NCI-H1930 (cell line): ENCODE data around the gene TEKT5.
"Not testable (repeated sequence)": the region's sequence is repeated elsewhere in the genome, so short reads cannot be mapped to it uniquely, and the experiment has no call there.

Source experiments
- DNase-seq, 2 experiments: peaks; one replicate each; lab custom pipeline; 2025; lab: John Stamatoyannopoulos, UW

TEKT5 gene

DNA sequence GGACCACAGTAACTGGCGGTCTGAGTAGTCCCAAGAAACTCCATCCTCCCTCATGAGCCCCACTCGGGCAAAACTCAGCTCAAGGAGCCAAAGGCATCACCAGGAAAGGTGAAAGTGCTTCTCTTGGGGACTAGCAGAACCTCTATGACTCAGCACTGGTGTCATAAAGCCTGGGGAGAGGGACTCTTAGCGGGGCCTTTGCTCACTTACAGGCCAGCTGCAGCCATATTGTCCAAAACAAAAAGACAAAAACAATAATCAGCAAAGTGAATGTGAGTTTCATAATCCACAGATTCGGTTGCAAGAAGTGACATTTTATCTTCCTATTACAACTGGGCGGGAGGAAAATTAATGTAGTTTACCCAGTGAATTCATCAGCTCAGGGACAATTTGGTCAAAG, at the start of gene TEKT5:
Gene TEKT5, minus strand, starts transcription at position 101 of the 400 bp plus-strand sequence. Its CDS starts 57 bp downstream, at position 44.
- no peak for DNase-seq

DNA sequence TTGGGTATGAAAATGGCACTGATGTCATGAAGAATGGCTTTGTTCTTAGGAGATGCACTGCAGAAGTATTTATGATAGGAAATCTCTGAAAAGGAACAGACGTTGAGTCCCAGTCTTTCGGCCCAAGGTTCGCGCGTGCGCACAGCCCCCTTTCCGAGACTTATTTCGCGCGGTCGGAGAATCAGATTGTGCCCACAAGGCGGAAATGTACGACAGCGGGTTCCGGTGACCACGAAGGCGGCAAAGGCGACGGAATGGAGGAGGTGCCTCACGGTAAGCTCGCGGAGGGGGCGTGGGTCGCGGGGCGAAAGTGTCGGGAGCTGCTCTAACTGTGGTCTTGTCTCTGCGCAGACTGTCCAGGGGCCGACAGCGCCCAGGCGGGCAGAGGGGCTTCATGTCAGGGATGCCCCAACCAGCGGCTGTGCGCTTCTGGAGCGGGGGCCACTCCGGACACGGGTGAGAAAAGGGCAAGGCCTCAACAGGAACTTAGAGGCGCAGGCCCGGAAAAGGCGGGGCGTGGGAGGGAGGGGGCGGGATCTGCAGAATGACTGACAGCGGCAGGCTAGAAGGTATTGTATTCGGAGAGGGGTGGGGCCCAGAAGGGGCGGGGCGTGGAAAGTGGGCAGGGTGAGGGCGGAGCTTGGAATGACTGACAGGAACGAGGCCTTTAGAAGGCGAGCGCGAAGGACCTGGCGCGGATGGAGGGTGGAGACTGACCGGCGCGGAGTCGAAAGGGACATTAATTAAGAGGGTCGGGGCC, 49.1 kb upstream of the TEKT5 start, which contains the start of gene NUBP1:
Gene NUBP1, plus strand, starts transcription at position 233 of the 760 bp plus-strand sequence. Its CDS starts 22 bp downstream, at position 255.
- peak; percentile 93 to 94 for DNase-seq

DNA sequence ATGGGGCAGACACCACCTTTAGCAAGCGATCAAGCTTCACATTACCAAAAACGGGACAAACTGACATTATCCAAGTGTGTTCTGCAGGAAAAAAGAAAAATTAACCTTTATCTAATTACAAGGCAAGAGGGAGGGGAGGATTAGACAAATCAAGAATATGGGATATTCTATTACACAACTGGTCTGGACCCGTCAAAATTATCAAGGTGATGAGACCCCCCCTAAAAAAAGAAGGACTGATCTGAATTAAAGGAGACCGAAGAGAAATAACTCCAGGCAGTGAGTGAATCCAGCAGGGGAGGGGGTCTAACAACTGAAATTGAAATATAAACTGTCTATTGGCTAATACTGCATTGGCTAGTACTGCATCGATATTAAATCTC, 48.5 kb upstream of the TEKT5 start:
- DNase-seq: no peak

DNA sequence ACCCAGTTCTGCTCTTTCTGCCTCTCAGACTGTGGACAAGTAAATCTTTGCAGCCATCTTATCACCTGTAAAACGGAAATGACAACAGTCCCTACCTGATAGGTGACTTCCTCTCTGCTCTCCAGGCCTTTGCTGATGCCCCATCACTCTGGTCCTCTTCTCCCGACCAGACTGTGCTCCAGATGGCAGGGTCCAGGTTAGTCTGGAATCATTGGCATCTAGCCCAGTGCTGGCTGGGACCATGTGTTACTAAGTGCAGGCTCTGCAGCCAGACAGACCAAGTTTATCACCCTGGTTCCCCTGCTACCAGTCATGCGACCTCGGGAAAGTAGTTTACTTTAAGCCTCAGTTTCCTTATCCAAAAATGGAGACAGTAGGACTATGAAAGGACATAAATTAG, 47.1 kb upstream of the TEKT5 start:
- no peak for DNase-seq

DNA sequence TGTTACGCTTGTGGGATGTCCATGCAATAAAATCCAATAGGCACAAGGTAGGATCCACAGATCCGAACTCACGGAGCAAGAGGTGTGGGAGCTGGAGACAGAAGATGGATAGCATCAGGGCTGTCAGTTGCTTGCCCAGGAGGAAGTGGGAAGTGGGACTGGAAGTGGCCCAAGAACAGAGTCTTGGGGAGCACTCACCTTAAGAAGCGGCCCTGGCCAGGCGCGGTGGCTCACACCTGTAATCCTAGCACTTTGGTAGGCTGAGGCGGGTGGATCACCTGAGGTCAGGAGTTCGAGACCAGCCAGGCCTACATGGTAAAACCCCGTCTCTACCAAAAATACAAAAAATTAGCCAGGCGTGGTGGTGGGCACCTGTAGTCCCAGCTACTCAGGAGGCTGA, 46.5 kb upstream of the TEKT5 start:
- not testable (repeated sequence) for DNase-seq

DNA sequence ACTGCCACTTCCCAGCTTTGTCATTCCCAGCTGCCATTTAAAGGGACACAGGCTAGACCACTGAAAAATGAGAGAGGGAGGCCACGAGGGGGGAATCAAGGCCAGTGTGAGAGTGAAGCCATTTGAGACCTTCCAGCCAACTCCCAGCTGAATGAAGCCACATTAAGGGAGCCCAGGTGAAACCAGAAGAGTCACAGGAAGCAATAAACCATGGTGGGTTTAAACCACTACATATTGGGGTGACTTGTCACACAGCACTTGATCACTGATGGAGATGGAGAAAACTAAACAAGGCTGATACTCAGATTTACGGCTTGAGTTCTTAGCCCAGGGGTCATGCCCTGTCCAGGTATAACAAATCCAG, 46.1 kb upstream of the TEKT5 start:
- DNase-seq: no peak

DNA sequence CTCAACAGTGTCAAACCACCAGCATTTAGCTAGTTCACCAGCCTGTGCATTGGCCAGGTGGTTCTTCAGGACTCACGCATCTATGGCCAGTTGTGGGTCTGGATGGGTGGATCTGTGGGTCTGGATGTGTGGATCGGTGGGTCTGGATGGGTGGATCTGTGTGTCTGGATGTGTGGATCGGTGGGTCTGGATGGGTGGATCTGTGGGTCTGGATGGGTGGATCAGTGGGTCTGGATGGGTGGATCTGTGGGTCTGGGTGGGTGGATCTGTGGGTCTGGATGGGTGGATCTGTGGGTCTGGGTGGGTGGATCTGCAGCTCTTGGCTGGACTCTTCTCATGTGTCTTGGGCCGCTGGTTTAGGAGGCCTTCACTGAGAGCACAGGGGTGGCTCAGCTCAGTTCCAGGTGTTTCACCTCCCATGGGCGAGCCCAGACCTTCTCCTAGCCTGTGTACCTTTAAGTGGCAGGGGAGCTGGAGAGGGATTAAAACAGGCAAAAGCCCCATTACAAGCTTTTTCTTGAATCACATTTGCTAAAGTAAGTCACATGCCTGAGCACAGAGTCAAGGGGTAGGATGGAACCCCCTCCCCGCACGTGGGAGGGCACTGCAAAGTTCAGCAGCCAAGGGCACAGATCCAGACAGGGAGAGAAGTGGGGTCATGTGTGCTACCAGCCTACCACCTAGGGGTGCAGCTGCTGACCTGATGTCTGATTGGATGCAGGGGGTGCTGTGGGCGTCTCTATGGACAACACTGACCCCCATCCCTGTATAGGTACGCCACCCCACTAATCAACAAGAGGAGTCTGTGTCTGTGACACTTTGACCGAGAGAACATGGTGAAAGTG, 45.5 kb upstream of the TEKT5 start:
- DNase-seq: no peak

DNA sequence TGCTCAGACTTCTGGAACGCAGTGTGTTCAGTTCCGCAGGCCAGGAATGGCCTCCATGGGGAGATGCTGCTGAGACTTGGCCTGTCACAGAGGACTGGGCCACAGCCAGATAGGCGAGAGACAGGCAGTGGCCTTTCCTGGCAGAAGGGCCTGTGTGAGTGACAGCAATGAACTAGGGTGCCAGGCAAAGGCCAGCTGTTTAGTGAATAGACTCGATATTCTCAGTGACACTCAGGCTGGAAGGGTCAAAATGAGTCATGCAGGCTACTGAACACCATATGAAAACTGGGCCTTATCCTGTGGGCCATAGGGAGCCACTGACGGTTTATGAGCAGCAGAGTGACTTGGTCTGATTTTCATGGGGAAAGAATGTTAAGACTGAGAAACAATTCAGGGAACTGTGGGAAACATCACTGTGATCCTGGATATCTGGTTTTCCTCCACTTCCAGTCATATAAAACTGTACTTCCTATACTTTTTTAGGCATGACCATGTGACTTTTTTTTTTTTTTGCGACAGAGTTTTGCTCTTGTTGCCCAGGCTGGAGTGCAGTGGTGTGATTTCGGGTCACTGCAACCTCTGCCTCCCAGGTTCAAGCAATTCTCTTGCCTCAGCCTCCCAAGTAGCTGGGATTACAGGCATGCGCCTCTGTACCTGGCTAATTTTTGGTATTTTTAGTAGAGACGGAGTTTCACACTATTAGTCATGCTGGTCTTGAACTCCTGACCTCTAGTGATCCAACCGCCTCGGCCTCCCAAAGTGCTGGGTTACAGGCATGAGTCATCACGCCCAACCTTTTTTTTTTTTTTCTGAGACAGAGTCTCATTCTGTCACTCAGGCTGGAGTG, 43.7 kb upstream of the TEKT5 start:
- DNase-seq: no peak

DNA sequence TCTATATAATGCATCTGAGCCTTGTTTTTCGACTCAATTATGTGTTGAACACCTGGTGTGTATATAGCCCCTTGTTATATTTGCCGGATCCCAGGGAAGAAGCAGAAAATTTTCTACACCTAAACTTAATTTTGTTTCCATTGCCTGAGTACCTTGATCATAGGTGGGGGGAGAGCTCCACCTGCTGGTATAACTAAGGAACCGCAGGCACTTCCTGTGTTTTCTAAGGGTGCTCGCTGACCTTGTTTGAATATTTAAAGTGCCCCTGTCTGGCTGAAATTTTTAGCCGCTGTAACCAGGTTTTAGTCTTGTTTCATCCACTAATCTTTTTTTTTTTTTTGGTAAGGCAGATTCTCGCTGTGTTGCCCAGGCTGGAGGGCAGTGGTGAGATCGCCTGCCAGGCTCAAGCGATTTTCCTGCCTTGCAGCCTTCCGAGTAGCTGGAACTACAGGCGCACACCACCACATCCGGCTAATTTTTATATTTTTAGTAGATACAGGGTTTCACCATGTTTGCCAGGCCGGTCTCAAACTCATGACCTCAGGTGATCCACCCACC, 42.4 kb upstream of the TEKT5 start:
- peak; percentile 8 to 57 for DNase-seq

DNA sequence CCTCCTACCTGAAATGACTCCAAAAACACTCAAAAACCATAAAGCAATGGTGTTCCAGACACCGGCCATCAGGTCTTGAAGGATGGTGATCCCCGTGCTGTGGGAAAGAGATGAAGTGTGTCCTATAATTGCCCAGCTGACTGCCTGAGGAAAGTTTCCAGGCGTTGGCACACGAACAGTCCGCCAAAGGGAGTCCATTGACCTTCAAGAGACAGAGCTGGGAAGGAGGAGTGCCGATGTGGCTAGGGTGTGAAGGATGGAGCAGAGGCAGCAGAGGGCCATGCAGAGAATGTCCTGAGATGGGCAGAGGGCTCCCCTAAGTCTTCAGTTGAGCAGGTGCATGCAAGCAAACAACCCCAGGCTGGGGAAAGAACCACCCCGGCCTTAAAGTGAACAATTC, 37.1 kb upstream of the TEKT5 start:
- no peak for DNase-seq

DNA sequence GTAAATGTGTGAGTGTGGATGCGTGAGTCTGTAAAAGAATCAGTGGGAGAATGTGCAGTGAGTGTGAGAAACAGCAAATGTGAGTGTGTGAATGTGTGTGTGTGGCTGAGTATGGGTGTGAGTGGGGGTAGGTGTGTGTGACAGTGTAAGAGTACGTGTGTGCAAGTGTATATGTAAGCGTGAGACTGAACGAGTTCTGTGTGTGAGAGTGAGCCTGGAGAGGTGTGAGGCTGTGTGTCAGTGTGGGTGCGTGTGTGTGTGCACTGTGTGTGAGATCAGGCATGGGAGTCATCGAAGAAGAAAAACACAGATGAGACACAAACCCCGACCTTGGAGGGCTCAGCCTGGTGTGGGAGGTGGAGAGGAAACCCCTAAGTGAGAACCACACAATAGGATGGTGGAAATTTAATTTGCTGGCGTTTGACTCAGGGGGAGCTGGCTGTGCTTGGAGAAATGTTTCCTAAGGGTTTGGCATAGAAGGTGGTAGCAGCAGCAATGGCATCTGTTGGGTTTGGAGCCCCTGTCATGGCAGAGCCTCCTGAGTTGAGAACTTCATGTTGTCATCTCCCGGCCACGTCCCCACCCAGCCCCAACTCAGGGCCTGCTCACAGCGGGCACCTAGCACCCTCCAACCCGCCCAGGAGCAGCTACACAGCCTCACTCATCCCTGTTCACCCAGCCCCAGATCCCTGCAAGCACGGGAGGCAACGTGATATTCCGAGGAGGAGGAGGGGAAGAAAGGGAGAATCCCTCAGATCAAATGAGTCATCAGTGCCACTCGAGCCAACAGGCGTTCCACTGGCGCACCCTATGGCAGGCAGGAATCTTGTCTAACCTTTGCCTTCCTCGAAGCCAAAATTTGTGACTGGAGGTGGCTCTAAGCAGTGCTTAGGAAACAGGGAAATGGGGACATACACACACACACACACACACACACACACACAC, 34.6 kb upstream of the TEKT5 start:
- DNase-seq: no peak

DNA sequence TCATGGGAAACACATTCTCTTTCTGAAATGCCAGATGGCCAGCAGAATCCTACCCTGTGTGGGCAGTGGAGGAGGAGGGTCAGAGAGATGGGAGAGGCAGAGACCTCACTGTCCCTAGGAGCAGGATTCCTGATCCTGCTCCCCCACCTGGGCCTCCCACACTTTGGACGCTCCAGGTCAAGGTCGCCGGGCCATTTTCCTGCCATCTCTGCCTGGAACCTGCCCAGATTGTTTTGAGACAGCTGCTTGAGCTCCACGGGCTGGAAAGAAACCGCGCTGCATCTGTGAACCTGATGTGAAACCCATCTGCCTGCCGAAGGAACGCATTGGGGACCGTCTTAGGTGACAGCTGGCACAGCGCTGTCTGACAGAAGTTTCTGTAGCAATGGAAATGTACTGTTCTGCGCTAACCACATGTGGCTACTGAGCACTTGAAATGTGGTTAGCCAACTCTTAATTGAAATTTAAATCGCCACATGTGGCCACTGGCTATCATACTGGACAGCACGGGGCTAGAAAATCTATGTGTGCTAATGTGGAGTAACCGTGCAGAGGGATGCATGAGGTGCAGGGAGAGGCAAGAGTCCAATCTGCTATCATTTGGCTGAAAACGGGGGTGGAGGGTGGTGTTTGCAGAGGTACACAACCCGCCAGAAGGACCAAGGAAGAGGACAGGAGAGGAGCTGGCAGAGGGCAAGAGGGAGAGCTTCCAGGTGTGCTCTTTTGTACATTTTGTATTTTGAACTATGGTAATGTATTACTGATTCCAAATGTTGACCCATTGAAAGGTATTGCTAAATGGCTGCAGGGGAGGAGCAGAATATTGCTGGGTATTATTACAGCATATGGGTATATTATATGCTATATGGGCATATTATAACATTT, 33.5 kb upstream of the TEKT5 start:
- no peak for DNase-seq

DNA sequence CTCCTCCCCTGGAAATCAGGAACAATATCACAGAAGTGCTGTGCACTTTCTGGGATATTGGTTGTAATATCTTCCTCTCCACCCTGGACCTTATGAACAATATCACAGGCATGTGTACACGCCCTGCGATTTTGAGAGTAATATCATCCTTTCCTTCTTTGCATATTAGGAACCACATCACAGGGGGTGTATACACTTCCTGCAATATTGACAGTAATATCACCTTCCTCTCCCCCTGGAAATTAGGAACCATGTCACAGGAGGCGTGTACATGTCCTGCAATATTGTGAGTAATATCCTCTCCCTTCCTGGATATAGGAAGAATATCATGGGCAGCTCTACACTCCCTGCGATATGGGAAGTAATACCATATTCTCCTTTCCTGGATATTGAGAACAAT, 14.2 kb upstream of the TEKT5 start:
- DNase-seq: no peak

DNA sequence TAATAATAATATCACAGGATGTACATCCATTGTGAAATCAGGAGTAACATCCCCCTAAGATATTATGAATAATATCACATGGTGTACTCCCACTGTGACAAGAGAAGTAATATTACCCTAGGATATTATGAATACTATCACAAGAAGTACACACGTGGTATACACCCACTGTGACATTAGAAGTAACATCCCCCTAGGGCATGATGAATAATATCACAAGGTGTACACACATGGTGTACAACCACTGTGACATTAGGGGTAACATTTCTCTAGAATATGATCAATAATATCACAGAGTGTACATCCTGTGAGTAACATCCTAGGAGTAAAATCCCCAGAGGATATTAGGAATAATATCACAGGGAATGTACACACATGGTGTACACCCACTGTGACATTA, 5.0 kb upstream of the TEKT5 start:
- no peak for DNase-seq

DNA sequence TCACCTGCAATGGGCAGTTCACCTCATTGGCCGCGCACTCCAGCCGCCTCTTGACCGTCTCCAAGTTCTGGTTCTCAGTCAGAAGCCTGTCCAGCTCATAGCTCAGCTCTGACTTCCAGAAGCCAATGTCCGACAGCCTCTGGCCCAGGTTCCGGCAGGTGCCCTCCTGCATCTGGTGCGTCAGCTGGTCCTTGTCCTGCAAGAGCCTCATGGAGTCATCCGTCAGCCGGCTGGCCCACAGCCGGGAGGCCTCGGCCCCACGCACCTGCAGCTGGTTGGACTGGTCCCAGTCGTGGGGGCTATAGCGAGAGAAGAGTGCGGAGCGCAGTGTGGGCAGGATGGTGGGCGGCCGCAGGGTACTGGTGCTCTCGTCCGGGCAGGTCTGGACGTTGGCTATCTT, 424 bp downstream of the TEKT5 start:
- DNase-seq: no peak

DNA sequence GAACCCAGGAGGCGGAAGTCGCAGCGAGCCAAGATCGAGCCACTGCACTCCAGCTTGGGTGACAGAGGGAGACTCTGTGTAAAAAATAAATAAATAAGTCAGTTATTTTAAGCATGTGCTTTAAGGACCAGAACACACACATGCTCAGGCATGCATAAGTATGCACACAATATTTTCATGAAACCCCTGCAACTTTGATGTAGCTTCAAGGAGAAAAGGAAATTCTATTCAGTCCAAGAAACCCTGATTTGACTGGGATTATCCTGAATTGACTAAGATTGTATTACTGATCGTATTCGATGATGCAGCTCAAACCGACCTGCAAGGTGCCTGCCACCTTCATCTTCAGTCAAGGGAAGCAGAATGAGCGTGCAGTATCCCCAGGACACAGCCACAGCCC, 841 bp downstream of the TEKT5 start:
- DNase-seq: no peak

DNA sequence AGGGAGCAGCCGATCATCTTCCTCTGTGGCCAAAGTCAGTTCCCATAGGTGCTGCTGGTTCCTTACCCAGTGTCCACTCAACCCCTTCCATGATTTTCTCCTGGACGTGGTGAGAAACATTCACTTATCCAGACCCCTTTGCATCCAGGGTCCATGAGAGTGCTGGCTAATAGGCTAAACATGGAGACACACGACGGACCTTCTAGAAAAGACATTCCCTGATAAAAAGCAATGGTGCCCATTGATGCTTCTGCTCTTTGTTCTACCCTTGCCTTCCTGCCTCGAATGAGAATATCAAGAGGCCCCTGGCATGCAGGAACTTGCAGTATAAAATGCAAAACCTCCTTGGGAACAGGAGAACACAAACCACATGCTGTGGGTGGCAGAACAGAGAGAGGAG, 2.3 kb downstream of the TEKT5 start:
- no peak for DNase-seq

DNA sequence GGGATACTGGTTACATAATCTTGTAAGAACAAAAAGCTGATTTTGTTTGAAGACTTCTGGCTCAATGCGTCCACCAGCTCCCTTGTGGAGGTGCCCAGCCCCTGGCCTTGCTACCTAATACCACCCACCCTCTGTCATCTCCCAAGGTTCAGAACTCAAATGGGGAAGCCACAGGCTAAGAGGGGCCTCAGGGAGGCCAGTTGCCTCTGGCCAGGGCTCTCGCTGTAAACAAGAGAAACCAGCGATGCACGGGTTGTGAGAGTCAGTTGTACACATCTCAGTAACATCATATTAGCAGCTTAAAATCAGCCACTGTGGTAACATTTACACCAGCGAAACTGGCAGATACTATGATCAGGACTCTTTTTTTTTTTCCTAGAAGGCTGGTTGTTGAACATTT, 6.0 kb downstream of the TEKT5 start:
- DNase-seq: no peak

DNA sequence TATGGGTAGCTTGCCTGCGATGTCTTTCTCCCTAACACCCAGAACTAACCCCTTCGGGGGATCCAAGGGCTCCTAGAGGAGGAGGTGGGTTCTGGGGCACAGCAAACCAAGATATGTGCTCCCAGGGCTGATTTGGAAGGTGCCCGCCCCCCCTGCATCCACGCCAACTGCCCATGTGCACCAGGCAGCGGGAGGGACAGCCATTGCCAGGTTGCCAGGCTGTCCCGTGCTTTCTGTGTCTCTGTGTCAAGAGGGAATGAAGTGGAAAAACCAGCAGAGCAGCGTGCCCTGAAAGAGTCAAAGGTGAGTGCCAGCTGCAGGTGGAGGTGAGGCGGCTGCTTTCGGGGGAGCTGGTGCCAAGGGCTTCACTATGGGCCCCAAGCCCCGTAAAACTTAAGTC, 6.4 kb downstream of the TEKT5 start:
- no peak for DNase-seq

DNA sequence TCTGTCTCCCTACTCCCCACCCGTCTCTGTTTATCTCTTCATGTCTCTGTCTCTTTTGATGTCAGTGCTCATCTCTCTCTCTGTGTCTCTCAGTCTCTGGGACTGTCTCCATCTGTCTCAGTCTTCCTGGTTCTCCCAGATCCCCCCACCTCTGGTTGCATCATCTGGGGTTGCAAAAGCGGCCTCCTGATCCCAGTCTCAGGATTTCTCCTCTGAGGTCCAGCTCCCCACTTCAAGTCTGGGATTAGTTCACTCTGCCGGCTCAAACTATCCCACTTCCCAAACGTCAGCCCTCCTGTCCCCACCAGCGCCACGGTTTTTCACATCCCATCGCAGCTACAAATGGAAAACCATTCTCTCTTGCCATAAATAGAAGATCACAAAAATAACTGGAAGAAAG, 9.0 kb downstream of the TEKT5 start:
- DNase-seq: no peak
